Measurements from ENCODE around the gene MAEA.
A peak's percentile ranks its signal among the peaks of the same experiment; 100 is the strongest.

Gene MAEA

DNA sequence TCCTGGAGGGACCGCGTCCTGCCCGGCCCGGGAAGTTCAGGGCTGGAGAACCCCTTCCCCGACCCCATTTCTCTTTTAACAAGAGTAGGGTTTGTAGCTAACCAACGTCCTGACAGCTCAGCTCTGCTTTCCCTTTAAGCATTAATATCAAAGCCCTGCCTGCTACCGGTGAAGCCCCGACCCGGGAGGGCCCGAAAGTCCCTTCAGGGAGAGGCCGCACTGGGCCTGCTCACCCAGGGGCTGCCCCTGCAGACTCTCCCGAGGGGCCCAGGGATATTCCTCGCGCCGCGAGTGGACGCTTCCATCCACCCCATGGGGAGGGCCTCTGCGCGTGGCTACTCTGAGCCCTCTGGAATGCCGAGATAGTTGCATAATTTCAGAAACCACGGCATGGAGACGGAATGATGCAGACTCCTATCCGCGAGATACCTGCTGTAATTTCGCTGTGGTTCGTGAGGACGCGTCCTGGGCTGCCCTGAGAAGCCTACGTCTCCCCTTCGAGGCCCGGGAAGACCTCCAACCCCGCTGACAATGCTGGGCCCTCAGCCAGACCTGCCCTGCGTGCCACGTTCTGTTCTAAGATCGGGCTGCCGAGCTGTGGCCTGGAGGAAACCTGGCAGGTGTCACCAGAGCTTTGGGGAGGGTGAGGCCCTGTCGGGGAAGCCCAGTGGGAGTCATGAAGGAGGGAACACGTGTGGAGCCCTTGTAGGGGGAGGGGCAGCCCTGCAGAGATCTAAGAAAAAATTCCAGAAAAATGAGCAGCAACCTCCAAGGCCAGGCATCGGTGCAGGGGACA lies 39.8 kb upstream of the MAEA start:
- DNase-seq (ENCODE audit: low read depth) = peak; percentile 54

DNA sequence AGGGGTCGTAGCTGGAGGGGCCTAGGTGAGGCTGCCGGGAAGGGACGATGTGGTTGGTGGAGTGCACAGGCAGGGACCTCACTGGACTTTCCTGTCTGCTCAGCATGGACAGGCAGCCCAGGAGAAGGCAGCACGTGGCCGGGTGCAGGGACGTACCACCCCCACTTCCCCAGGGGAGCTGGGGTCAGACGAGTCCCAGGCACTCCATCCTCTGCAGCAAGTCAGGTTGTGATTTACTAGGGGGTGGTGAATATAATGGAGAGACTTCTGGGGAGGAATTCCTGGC lies 39.2 kb upstream of the MAEA start:
- DNase-seq (ENCODE audit: low read depth) = no peak

DNA sequence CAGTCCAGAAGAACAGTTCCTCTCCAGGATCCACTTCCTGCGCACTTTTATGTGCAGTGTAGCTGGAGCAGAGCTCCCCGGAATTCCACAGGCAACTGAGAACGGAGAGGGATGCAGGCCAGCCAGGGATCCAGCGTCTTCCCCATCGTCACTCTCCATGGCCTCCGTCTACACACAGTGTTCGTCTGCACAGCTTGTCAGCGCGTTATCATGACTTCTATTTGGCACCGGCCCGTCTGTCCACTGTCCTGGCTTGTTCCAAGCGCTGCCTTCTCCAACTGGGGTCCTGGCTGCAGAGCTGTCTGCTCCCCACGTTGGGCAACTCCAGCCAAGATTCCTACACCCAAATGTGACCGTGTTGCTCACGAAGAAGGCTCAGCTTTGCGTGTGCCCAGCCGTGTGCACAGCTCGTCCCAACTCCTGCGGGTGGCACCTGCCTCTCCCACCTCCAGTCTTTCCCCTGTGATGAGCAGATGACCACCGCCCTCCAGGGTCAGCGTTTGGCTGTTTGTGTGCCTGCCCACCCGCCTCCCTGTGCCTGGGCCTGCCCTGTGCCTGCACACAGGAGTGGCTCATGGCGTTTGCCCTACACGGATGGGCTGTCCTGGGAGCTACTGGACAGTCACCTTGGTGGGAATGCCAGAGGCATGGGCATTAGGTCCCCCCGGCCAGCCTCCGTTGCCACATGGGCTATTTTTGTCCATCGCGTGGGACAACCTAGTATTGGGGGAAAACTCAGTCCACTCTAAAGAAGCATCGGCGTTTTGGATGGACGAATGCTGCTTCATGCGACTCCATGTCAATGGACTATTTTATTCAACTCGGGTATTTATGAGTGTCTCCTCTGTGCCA lies 38.5 kb upstream of the MAEA start:
- no peak for DNase-seq (ENCODE audit: low read depth)

DNA sequence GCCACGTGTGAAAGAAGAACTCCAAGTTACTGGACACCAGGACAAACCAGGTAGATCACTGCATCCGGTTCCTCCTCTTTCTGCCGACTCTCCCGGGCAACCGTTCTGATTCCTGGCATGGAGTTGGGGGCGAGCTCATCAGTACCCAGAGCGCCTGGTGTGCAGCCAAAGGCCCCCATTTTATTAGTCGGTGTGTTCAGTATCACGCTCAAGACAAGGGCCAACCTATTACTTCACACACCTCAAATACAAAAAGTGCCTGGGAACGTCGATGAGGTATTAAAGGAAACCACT lies 38.0 kb upstream of the MAEA start:
- no peak for DNase-seq (ENCODE audit: low read depth)

DNA sequence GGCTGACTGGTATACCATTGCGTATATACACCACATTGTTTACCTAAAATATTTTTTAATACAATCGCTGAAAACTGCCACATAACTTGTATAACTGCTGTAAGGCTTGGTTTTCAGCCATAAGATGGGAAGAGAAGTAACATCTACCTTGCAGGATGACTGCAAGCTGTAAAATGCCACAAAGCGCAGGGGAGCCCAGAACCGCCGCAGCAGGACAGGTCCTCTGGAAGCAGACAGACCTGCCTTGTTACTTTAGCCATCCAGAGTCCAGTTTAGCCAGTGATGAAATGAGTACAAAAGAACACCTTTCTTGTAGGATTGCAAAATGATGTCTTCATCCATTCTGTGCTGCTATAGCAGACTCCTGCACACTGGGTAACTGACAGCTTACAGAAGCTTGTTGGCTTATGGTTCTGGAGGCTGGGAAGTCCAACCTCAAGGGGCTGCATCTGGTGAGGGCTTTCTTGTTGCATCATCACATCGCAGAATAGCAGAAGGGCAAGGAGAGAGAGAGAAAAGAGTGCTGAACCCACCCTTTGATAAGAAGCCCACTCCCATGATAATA lies 36.7 kb upstream of the MAEA start:
- DNase-seq (ENCODE audit: low read depth) = no peak

DNA sequence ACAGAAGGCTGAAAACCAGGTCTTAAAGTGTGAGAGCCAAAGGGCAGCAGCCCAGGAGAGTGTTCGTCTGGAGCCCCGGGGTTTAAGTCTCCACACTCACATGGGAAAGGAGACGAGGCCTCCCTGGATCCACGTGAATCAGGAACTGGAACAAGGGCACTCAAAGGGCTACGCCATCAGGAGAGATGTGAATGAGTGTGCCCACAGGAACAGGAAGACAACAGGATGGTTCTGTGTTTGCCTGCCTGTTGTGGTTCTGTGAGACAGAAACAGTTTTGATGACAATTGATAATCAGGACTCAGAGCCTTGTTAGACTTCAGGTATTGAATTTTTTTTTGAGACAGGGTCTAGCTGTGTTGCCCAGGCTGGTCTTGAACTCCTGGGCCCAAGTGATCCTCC lies 35.9 kb upstream of the MAEA start:
- no peak for DNase-seq (ENCODE audit: low read depth)

DNA sequence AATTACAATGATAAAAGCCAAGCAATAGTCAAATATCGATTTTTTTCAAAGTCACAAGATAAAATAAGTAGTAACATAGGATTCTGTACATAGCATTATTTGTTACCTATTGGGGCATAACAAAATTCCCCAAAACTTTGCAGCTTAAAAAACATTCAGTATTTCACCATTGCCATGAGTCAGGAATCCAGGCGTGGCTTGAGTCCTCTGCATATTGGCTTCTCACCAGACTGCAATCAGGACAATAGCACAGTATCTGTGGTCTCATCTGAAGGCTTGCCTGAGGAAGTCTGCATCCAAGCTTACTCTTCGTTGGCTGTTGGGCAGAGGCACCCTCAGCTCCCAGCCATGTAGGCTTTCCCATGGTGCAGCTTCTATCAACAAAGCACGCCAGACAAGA lies 34.5 kb upstream of the MAEA start:
- no peak for DNase-seq (ENCODE audit: low read depth)

DNA sequence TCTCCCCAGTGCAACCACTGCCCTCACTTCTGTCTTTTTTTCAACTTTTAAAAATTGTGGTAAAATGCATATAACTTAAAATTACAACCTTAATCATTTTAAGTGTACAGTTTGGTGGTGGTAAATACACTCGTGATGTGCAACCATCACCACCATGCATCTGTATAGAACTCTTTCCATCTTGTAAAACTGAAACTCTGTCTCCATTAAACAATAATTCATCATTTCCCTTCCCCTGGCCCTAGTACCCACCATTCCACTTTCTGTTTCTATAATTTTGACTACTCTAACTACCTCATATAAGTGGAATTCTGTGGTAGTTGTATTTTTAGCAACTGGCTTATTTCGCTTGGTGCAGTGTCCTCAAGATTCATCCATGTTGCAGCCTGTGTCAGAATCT lies 34.0 kb upstream of the MAEA start:
- no peak for DNase-seq (ENCODE audit: low read depth)

DNA sequence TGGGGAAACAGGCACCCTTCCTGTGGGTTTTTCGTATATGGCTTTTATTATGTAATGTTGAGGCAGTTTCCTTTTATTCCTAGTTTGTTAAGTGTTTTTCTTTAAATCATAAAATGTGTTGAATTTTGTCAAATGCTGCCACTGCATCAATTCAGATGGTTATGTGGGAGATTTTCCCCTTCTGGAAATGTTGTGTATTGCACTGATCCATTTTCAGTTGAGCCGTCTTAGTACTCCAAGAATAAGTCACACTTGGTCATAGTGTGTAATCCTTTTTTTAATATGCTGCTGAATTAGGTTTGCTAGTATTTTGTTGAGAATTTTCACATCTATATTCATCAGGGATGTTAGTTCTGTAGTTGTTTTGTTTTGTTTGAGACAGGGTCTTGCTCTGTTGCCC lies 31.2 kb upstream of the MAEA start:
- no peak for DNase-seq (ENCODE audit: low read depth)

DNA sequence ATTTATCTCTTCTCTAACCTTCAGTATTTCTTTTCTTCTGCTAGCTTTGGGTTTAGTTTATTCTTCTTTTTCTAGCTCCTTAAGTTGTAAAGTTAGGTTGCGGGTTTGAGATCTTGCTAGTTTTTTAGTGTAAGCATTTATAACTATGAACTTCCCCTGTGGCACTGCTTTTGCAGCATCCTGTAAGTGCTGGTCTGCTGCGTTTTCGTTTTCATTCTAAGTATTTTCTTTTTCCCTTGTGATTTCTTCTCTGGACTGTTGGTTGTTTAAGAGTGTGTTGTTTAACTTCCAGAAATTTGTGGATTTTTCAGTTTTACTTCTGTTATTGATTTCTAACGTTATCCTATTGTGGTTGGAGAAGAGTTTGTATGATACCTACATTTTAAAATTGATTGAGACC lies 29.7 kb upstream of the MAEA start:
- DNase-seq (ENCODE audit: low read depth) = no peak

DNA sequence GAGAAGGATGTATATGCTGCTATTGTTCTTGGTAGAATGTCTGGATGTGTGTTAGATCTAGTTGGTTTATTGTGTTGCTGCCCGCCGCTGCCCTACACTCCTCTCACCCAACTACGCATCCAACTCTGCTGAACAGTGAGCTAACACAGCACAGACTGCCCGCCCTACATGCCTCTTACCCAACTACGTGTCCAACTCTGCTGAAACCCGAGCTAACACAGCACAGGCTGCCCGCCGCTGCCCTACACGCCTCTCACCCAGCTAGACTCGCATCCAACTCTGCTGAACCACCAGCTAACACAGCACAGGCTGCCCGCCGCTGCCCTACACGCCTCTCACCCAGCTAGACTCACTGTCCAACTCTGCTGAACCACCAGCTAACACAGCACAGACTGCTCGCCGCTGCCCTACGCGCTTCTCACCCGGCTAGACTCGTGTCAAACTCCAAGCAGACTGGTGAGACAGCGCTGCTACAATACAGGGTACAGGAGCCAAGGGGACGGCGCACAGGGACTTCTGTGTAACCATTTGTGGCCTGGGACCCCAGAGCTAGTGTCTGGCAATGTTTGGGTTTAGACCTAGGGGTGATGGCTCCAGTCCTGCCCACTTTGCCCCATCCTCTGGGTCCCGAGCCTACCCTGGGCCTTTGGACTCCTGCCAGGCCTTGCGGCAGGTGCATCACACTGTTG lies 29.1 kb upstream of the MAEA start:
- DNase-seq (ENCODE audit: low read depth) = no peak

DNA sequence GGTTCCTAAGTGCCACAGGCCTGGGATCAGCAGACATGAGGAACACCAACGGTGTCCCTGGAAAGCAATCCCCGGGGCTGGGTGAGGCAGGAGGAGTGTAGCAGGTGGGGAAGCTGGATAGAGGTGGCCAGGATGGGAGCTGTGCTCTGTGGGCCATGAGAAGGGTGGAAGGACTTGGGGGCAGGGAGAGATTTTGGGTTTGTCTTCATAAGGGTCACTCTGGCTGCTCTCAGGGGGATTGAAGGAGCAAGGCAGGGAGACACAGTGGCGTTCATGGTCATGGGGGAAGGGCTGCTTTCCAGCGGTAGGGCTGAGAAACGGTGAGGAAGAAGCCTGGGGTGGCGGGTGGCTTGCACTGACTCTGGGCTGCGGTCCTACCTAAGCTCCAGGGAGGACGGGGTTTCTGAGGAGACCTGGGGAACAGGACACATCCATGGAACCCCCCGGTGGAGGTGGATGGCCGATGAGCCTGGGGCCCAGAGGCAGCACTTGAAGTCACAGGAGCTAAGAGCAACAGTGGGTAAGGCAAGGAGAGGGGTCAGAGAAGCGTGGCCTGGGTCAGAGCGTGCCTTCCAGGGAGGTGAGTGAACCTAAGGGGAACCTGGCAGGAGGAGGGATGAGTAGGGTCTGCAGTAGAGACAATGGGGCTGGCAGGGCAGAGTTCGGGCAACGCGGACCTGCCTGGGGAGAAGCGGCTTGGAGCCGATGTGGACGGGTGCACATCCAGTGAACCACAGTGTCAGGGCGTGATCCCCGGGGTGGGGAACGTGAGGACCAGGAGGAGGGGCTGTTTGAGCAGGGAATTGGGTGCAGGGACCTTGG lies 28.4 kb upstream of the MAEA start:
- no peak for DNase-seq (ENCODE audit: low read depth)

DNA sequence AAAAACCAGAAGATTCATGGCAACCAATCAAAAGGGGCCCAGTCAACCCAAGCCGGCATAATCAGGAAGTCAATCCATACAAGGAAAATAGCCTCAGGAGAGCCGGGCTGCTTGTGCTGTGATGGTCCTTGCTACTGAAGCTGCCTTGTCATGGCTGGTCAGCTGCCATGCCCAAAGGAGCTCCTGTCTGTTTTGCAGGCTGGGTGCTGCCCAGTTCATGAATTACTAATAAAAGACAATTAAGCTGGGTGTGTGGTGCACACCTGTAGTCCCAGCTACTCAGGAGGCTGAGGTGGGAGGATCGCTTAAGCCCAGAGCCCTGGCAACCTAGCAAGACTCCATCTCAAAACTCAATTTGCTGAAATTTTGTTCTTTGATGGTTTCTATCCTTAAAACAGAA lies 24.7 kb upstream of the MAEA start:
- DNase-seq (ENCODE audit: low read depth) = no peak

DNA sequence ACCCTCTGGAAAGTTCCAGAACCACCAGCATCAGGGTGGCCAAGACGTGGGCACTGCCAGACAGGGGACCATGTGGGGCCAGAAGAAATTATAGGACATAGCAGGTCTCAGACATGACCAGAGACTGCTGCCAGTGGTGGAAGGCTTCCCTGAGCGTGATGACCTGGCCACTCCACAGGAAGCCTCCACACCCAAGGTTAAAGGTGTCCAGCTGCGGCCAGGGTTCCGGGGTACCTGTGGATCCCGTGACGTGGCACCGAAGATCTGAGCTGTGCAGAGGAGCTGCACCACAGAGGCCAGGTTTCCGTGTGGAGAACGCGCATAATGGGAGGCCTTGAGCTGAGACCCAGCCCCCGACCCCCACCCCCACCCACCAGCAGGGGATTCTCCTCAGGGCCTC lies 24.3 kb upstream of the MAEA start:
- DNase-seq (ENCODE audit: low read depth) = no peak

DNA sequence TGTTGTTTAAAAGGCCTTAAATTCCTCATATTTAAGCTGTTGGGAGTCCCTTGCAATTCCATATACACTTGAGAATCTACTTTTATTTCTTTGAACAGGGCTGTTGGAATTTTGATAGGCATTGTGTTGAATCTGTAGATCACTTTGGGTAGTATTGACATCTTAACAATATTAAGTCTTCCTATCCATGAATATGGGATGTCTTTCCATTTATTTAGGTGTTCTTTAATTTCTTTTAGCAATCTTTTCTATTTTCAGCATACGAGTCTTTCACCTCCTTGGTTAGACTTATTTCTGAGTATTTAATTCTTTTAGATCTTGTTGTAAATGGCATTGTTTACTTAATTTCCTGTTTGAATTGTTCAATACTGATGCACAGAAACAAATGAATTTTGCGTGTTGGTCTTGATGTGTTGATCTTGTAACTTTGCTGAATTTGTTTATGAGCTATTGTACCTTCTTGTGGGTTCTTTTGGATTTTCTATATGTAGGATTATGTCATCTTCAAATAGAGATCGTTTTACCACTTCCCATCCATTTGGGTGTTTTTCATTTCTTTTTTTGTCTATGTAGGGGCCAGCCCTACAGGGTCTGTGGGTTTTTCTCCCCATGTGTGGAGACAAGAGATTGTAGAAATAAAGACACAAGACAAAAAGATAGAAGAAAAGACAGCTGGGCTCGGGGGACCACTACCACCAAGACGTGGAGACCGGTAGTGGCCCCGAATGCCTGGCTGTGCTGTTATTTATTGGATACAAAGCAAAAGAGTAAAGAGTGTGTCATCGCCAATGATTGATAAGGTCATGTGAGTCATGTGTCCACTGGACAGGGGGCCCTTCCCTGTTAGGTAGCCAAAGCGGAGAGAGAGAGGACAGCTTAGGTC lies 22.6 kb upstream of the MAEA start:
- no peak for DNase-seq (ENCODE audit: low read depth)

DNA sequence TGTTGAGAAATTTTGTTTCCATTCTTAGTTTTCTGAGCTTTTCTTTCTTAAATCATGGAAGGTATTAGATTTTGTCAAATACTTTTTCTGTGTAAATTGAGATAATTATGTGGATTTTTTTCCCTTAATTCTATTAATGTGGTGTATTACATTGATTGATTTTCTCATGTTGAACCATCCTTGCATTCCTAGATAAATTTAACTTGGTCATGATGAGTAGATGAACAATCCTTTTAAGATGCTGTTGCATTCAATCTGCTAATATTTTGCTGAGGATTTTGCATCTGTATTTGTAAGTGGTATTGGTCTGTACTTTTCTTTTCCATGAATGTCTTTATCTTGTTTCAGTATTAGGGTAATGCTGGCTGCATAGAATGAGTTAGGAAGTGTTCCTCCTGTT lies 20.5 kb upstream of the MAEA start:
- DNase-seq (ENCODE audit: low read depth) = no peak

DNA sequence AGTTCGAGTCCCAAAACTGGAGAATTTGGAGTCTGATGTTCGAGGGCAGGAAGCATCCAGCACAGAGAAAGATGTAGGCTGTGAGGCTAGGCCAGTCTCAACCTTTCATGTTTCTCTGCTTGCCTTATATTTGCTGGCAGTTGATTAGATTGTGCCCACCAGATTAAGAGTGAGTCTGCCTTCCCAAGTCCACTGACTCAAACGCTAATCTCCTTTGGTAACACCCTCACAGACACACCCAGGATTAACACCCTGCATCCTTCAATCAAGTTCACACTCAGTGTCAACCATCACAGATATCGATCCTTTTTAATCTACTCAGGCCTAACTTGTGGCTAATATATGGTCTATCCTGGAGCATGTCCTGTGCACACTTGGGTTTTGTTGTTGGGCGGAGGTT lies 18.0 kb upstream of the MAEA start:
- no peak for DNase-seq (ENCODE audit: low read depth)

DNA sequence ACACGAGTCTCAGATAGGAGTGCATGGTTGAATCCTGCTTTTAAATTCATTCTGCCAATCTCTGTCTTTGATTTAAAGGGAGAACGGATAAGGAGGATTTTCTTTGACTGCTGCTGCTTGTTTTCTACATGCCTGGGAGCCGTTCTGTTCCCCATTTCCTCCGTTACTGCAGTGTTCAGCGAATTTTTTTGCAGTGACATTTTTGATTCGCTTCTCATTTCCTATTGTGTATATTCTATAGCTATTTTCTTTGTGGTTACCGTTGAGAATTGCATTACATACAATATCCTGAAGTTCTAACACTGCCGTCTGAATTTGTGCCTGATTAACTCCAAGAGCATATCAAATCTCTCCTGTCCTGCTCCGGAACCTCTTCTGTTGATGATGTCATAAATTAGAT lies 14.8 kb upstream of the MAEA start:
- DNase-seq (ENCODE audit: low read depth) = no peak

DNA sequence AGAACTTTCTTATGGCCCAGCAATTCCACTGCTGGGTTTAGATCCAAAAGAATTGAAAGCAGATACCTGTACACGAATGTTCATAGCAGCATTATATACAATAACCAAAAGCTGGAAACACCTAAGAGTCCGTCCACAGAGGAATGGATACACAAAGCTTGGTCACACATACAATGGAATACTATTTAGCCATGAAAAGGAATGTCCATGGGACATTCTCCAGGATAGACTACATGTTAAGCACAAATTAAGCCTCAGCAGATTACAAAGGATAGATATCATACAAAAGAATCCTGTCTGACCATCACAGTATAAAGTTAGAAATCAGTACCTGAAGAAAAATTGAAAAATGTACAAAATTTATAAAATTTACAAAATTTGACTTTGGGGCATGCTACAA lies 12.7 kb upstream of the MAEA start:
- no peak for DNase-seq (ENCODE audit: low read depth)

DNA sequence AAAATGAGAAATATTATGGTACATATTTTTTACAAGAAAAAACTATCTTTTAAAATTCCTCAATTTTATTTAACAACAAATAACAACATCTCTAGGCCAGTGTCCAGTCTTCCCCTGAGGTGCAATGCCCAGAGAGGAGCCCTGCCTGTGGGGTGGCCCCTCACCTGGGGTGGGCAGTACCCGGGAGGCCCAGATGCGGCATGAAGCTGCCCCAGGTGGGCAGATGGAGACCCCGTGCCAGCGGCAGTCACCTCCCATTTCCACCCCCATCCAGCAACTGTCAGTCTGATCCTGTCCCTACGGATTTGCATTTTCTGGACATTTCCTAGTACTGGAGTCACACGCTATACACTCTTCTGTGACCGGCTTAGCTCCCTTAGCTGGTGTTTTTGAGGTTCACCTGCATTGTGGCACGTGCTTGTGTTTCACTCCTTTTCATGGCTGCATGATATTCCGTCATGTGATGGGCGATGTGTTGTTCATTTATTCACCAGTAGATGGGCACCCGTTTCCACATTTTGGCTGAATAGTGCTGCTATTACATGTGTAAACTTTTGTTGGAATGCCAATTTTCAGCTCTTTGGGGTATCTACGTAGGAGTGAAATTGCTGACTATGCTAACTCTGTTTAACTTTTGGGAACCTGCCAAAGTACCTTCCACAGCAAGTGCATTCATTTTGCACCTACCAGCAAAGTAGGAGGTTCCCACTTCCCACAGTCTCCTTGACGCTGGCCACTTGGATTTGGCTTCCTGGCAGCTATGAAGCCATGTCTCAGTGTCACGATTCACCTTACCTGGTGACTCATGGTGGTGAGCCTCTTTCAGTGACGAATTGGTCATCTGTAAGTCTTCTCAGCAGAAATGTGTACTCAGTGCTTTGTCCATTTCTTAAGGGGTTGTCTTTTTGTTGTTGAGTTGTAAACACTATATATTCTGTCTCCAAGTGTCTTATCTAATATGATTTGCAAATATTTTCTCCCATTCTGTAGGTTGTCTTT lies 11.7 kb upstream of the MAEA start:
- DNase-seq (ENCODE audit: low read depth) = no peak

Data from T-helper 22 cell (primary cell).